Activated T-cell treated with anti-CD3 and anti-CD28 coated beads, Interleukin-2, amount 50 U/mL, for 48 hours (primary cell): ENCODE data around the gene PRODH2.
"Not testable (repeated sequence)": the region's sequence is repeated elsewhere in the genome, so short reads cannot be mapped to it uniquely, and the experiment has no call there.

Source experiments
- DNase-seq, 2 experiments: peaks; one replicate each; pipeline ENCODE4 v3.0.0-alpha.2; 2020

The PRODH2 gene

GRCh38 chr19:35842666-35843272 is 30.1 kb upstream of the PRODH2 start:
- no peak for DNase-seq

GRCh38 chr19:35841961-35842595 is 29.4 kb upstream of the PRODH2 start:
- DNase-seq: no peak

GRCh38 chr19:35836096-35836495 is 23.5 kb upstream of the PRODH2 start:
- not testable (repeated sequence) for DNase-seq

GRCh38 chr19:35833972-35834371 is 21.3 kb upstream of the PRODH2 start:
- no peak for DNase-seq

GRCh38 chr19:35832054-35832453 is 19.4 kb upstream of the PRODH2 start:
- no peak for DNase-seq

GRCh38 chr19:35830986-35831385 is 18.3 kb upstream of the PRODH2 start:
- no peak for DNase-seq

GRCh38 chr19:35828692-35829301 is 16.2 kb upstream of the PRODH2 start:
- peak; percentile 62 to 66 for DNase-seq

GRCh38 chr19:35824150-35824549 is 11.5 kb upstream of the PRODH2 start:
- DNase-seq: no peak

GRCh38 chr19:35822579-35822978 is 9.9 kb upstream of the PRODH2 start:
- no peak for DNase-seq

- DNase-seq: no peak
These were observed 5.8 kb upstream of the PRODH2 start for GRCh38 chr19:35818445-35818844.

GRCh38 chr19:35816846-35817245 is 4.2 kb upstream of the PRODH2 start:
- DNase-seq: no peak

- no peak for DNase-seq
These were observed 3.6 kb upstream of the PRODH2 start for GRCh38 chr19:35816262-35816661.

- no peak for DNase-seq
These were observed 622 bp upstream of the PRODH2 start for GRCh38 chr19:35813043-35813890.

- DNase-seq: no peak
These were observed 1.1 kb downstream of the PRODH2 start for GRCh38 chr19:35811317-35812219.

- DNase-seq: no peak
These were observed 5.0 kb downstream of the PRODH2 start for GRCh38 chr19:35807633-35808032.

- DNase-seq: no peak
These were observed 6.0 kb downstream of the PRODH2 start for GRCh38 chr19:35806597-35806996.

- no peak for DNase-seq
These were observed 7.0 kb downstream of the PRODH2 start for GRCh38 chr19:35805526-35806102.

GRCh38 chr19:35801828-35802227 is 10.8 kb downstream of the PRODH2 start:
- no peak for DNase-seq

- peak; percentile 31 to 49 for DNase-seq
These were observed 15.0 kb downstream of the PRODH2 start for GRCh38 chr19:35797663-35798062.

- no peak for DNase-seq
These were observed 15.8 kb downstream of the PRODH2 start for GRCh38 chr19:35796645-35797542.

- DNase-seq: not testable (repeated sequence)
These were observed 17.1 kb downstream of the PRODH2 start for GRCh38 chr19:35795564-35795963.
